ENCODE results near the gene GINS2.
A peak's percentile ranks its signal among the peaks of the same experiment; 100 is the strongest.

Gene GINS2

GRCh38 chr16:85667841-85668413 is 20.8 kb downstream of the GINS2 start:
- no peak for DNase-seq (ENCODE audit: low read depth in 2 of 2)

- DNase-seq (ENCODE audit: low read depth in 2 of 2): no peak
These were observed 21.5 kb downstream of the GINS2 start for GRCh38 chr16:85667261-85667660.

- no peak for DNase-seq (ENCODE audit: low read depth in 2 of 2)
These were observed 22.8 kb downstream of the GINS2 start for GRCh38 chr16:85665929-85666328.

- DNase-seq (ENCODE audit: low read depth in 2 of 2): no peak
These were observed 23.4 kb downstream of the GINS2 start for GRCh38 chr16:85665373-85665740.

GRCh38 chr16:85664580-85665372 is 24.0 kb downstream of the GINS2 start:
- DNase-seq (ENCODE audit: low read depth in 2 of 2): no peak

- no peak for DNase-seq (ENCODE audit: low read depth in 2 of 2)
These were observed 24.8 kb downstream of the GINS2 start for GRCh38 chr16:85663891-85664321.

- DNase-seq (ENCODE audit: low read depth in 2 of 2): no peak
These were observed 25.6 kb downstream of the GINS2 start for GRCh38 chr16:85662976-85663830.

GRCh38 chr16:85662482-85662812 is 26.3 kb downstream of the GINS2 start:
- no peak for DNase-seq (ENCODE audit: low read depth in 2 of 2)

GRCh38 chr16:85661740-85662481 is 26.8 kb downstream of the GINS2 start:
- DNase-seq (ENCODE audit: low read depth in 2 of 2): no peak

- DNase-seq (ENCODE audit: low read depth in 2 of 2): no peak
These were observed 27.7 kb downstream of the GINS2 start for GRCh38 chr16:85660843-85661739.

GRCh38 chr16:85659805-85660511 is 28.8 kb downstream of the GINS2 start:
- DNase-seq (ENCODE audit: low read depth in 2 of 2): peak; percentile 12 to 53

- DNase-seq (ENCODE audit: low read depth in 2 of 2): no peak
These were observed 29.4 kb downstream of the GINS2 start for GRCh38 chr16:85659336-85659735.

GRCh38 chr16:85658504-85659326 is 30.0 kb downstream of the GINS2 start:
- no peak for DNase-seq (ENCODE audit: low read depth in 2 of 2)

- DNase-seq (ENCODE audit: low read depth in 2 of 2): no peak
These were observed 30.8 kb downstream of the GINS2 start for GRCh38 chr16:85657996-85658395.

GRCh38 chr16:85657267-85657650 is 31.5 kb downstream of the GINS2 start:
- DNase-seq (ENCODE audit: low read depth in 2 of 2): no peak

GRCh38 chr16:85656351-85657266 is 32.1 kb downstream of the GINS2 start:
- no peak for DNase-seq (ENCODE audit: low read depth in 2 of 2)

GRCh38 chr16:85655216-85656129 is 33.3 kb downstream of the GINS2 start:
- DNase-seq (ENCODE audit: low read depth in 2 of 2): no peak
